Neural cell (in vitro differentiated cells): Measurements from ENCODE around the gene ADGRL1. TPM values are rescaled to one million over a fixed set of nuclear protein-coding genes. Genes with fewer than 3 reads are reported as not detected.
"Not testable (repeated sequence)": the region's sequence is repeated elsewhere in the genome, so short reads cannot be mapped to it uniquely, and the experiment has no call there.

Source experiments
- H2AFZ ChIP-seq: fragments of 200-600, 300-800 bp; sonication (generic), shearing (Covaris generic); 2 replicates; pipeline ENCODE4 v1.6.0; 2014; ENCODE audit warnings: low read depth, mild to moderate bottlenecking, antibody characterized with exemption, low read length, moderate library complexity
- H3F3A ChIP-seq: fragments of 200-600 bp; shearing (Covaris generic); 2 replicates; pipeline ENCODE4 v1.6.1; 2016; ENCODE audit warnings: mild to moderate bottlenecking, moderate library complexity, mixed read lengths, antibody characterized with exemption, low read length; ENCODE audit not compliant: insufficient read depth, poor library complexity, severe bottlenecking
- H3K27ac ChIP-seq: fragments of 200-600, 300-800 bp; sonication (generic), shearing (Covaris generic); 2 replicates; pipeline ENCODE4 v1.5.1; 2014; ENCODE audit warnings: mild to moderate bottlenecking, low read length, moderate library complexity
- H3K27me3 ChIP-seq: fragments of 300-800, 200-600 bp; sonication (generic), shearing (Covaris generic); 2 replicates; pipeline ENCODE4 v1.6.0; 2014; ENCODE audit warnings: mild to moderate bottlenecking, low read depth, low read length, moderate library complexity; ENCODE audit not compliant: insufficient read depth
- H3K36me3 ChIP-seq: fragments of 300-800, 200-600 bp; sonication (generic), shearing (Covaris generic); 2 replicates; pipeline ENCODE4 v1.5.1; 2014; ENCODE audit warnings: mild to moderate bottlenecking, antibody characterized with exemption, low read length, moderate library complexity; ENCODE audit not compliant: insufficient read depth
- H3K4me2 ChIP-seq: fragments of 300-800, 200-600 bp; sonication (generic), shearing (Covaris generic); 2 replicates; pipeline ENCODE4 v1.6.0; 2014; ENCODE audit warnings: mild to moderate bottlenecking, low read length
- H3K4me3 ChIP-seq: fragments of 300-800, 200-600 bp; sonication (generic), shearing (Covaris generic); 2 replicates; pipeline ENCODE4 v1.5.1; 2014; ENCODE audit warnings: mild to moderate bottlenecking, low read length, moderate library complexity
- H3K79me2 ChIP-seq: fragments of 200-600 bp; shearing (Covaris generic); replicated peaks from 2 replicates; pipeline ENCODE4 v1.6.0; 2014; ENCODE audit warnings: mild to moderate bottlenecking, low read length, moderate library complexity; ENCODE audit not compliant: insufficient read depth
- H3K9ac ChIP-seq: fragments of 300-800, 200-600 bp; sonication (generic), shearing (Covaris generic); 2 replicates; pipeline ENCODE4 v1.6.1; 2016; ENCODE audit warnings: mild to moderate bottlenecking, low read length, mixed read lengths
- H3K9me2 ChIP-seq: fragments of 200-600 bp; shearing (Covaris generic); 2 replicates; pipeline ENCODE4 v1.6.1; 2016; ENCODE audit warnings: mild to moderate bottlenecking, low read length, mixed read lengths; ENCODE audit not compliant: insufficient read depth
- H3K9me3 ChIP-seq: fragments of 200-600, 300-800 bp; sonication (generic), shearing (Covaris generic); 2 replicates; pipeline ENCODE4 v1.6.1; 2016; ENCODE audit warnings: mild to moderate bottlenecking, mixed run types, low read length, moderate library complexity, mixed read lengths
- H4K20me1 ChIP-seq: fragments of 200-600 bp; shearing (Covaris generic); 2 replicates; pipeline ENCODE4 v1.6.1; 2016; ENCODE audit warnings: mild to moderate bottlenecking, mixed run types; ENCODE audit not compliant: insufficient read depth
- MXI1 ChIP-seq: fragments of 450-650 bp; conservative IDR thresholded peaks from 2 replicates; pipeline ENCODE4 v1.6.1; 2014; ENCODE audit warnings: antibody characterized with exemption, mild to moderate bottlenecking; ENCODE audit not compliant: poor library complexity, severe bottlenecking
- TAF1 ChIP-seq: IDR thresholded peaks from 2 replicates; pipeline ENCODE4 v1.6.1; 2012; ENCODE audit warnings: low read depth
- polyA plus RNA-seq: library from polyadenylated mRNA; depleted of rRNA; stranded (reverse); fragments of >200 nt; gene quantifications from 2 replicates; pipeline ENCODE4 v1.2.3, GENCODE V29; 2014
- TF ChIP-seq, protein P1 (sequence below): IDR thresholded peaks from 2 replicates; pipeline ENCODE4 v1.6.1; 2012; ENCODE audit warnings: borderline replicate concordance

ADGRL1 gene
- polyA plus RNA-seq, 1 donor from 2014 or later, result 22.2 TPM

GRCh38 chr19:14247205-14247547 lies 41.2 kb upstream of the ADGRL1 start:
- H3K4me2 ChIP-seq, H3K79me2 ChIP-seq, H3K27me3 ChIP-seq, H3K9me2 ChIP-seq, H3K9me3 ChIP-seq, H3K36me3 ChIP-seq, H3F3A ChIP-seq, H2AFZ ChIP-seq, H4K20me1 ChIP-seq: not testable (repeated sequence)
- H3K9ac ChIP-seq, result peak overlapping the region; percentile 63
- peak overlapping the region; percentile 71 for H3K27ac ChIP-seq
- H3K4me3 ChIP-seq, result peak overlapping the region; percentile 54

DNA sequence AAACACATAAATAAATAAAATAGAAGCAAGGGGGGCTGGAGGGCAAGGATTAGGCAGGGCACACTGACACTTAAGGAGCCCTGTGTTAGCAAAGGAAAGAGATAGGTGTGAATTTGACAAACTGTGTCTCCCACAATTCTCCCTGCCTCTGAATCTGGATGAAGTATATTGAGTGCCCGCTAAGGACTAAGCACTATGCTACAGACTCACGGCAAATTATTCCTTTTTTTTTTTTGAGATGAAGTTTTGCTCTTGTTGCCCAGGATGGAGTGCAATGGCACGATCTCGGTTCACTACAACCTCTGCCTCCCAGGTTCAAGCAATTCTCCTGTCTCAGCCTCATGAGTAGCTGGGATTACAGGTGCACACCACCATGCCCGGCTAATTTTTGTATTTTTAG lies 38.4 kb upstream of the ADGRL1 start:
- not testable (repeated sequence) for H3K9me2 ChIP-seq, H3K4me2 ChIP-seq, H3K36me3 ChIP-seq, H3F3A ChIP-seq, H4K20me1 ChIP-seq, H2AFZ ChIP-seq, H3K27me3 ChIP-seq, H3K27ac ChIP-seq, H3K9ac ChIP-seq, H3K4me3 ChIP-seq, H3K9me3 ChIP-seq, H3K79me2 ChIP-seq

DNA sequence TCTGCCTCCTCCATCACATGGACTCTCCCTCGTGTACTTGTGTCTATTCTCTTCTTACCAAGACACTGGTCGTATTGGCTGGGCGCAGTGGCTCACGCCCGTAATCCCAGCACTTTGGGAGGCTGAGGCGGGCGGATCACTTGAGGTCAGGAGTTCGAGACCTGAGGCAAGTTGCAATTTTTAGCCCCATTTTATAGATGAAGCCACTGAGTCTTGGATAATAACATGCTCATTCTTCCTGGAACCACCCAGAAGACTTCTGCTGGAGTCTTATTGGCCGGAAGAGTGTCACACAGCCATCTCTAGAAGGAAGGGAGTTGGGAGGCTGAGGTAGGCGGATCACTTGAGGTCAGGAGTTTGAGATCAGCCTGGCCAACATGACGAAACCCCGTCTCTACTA lies 37.7 kb upstream of the ADGRL1 start:
- H3K9me2 ChIP-seq, H3K79me2 ChIP-seq, H3K27ac ChIP-seq, H3F3A ChIP-seq, H3K27me3 ChIP-seq, H4K20me1 ChIP-seq, H3K9me3 ChIP-seq, H3K9ac ChIP-seq, H3K4me3 ChIP-seq, H3K4me2 ChIP-seq, H3K36me3 ChIP-seq, H2AFZ ChIP-seq: not testable (repeated sequence)

- no peak overlapping the region for H3K9ac ChIP-seq
- no peaks in the 10 kb centered on the region for H3K27me3 ChIP-seq
- no peaks in the 10 kb centered on the region for H3F3A ChIP-seq
- H3K27ac ChIP-seq, result no peak overlapping the region
- no peaks in the 10 kb centered on the region for H3K9me3 ChIP-seq
- no peak overlapping the region for H3K4me3 ChIP-seq
- TF ChIP-seq TAF1, result no peak
- no peak for TF ChIP-seq MXI1
- TF ChIP-seq, protein P1, sequence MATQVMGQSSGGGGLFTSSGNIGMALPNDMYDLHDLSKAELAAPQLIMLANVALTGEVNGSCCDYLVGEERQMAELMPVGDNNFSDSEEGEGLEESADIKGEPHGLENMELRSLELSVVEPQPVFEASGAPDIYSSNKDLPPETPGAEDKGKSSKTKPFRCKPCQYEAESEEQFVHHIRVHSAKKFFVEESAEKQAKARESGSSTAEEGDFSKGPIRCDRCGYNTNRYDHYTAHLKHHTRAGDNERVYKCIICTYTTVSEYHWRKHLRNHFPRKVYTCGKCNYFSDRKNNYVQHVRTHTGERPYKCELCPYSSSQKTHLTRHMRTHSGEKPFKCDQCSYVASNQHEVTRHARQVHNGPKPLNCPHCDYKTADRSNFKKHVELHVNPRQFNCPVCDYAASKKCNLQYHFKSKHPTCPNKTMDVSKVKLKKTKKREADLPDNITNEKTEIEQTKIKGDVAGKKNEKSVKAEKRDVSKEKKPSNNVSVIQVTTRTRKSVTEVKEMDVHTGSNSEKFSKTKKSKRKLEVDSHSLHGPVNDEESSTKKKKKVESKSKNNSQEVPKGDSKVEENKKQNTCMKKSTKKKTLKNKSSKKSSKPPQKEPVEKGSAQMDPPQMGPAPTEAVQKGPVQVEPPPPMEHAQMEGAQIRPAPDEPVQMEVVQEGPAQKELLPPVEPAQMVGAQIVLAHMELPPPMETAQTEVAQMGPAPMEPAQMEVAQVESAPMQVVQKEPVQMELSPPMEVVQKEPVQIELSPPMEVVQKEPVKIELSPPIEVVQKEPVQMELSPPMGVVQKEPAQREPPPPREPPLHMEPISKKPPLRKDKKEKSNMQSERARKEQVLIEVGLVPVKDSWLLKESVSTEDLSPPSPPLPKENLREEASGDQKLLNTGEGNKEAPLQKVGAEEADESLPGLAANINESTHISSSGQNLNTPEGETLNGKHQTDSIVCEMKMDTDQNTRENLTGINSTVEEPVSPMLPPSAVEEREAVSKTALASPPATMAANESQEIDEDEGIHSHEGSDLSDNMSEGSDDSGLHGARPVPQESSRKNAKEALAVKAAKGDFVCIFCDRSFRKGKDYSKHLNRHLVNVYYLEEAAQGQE, result no peak
- no peak overlapping the region for H2AFZ ChIP-seq
- no peaks in the 10 kb centered on the region for H3K9me2 ChIP-seq
- H4K20me1 ChIP-seq, result no peaks in the 10 kb centered on the region
- no peaks in the 10 kb centered on the region for H3K36me3 ChIP-seq
- no peaks in the 10 kb centered on the region for H3K79me2 ChIP-seq
- H3K4me2 ChIP-seq, result no peak overlapping the region
Observed at GRCh38 chr19:14237014-14237941, 31.3 kb upstream of the ADGRL1 start.

GRCh38 chr19:14232945-14233344 lies 27.0 kb upstream of the ADGRL1 start:
- H3K27me3 ChIP-seq, H3K27ac ChIP-seq, H3K4me3 ChIP-seq, H3K9ac ChIP-seq, H2AFZ ChIP-seq, H3K79me2 ChIP-seq, H3K36me3 ChIP-seq, H4K20me1 ChIP-seq, H3K4me2 ChIP-seq, H3K9me2 ChIP-seq, H3F3A ChIP-seq, H3K9me3 ChIP-seq: not testable (repeated sequence)

- H3K36me3 ChIP-seq, H3K9ac ChIP-seq, H2AFZ ChIP-seq, H3F3A ChIP-seq, H3K9me2 ChIP-seq, H3K27me3 ChIP-seq, H3K9me3 ChIP-seq, H3K4me3 ChIP-seq, H3K4me2 ChIP-seq, H3K27ac ChIP-seq, H4K20me1 ChIP-seq, H3K79me2 ChIP-seq: not testable (repeated sequence)
Observed at GRCh38 chr19:14228446-14229071, 22.6 kb upstream of the ADGRL1 start.
